CMK (cell line): ENCODE results near the gene TCHP.
"Not testable (repeated sequence)": the region's sequence is repeated elsewhere in the genome, so short reads cannot be mapped to it uniquely, and the experiment has no call there.

ENCODE experiments used
- DNase-seq: peaks from one replicate; pipeline ENCODE4 v3.0.0-alpha.2; 2010; ENCODE audit warnings: low read depth

The TCHP gene

DNA sequence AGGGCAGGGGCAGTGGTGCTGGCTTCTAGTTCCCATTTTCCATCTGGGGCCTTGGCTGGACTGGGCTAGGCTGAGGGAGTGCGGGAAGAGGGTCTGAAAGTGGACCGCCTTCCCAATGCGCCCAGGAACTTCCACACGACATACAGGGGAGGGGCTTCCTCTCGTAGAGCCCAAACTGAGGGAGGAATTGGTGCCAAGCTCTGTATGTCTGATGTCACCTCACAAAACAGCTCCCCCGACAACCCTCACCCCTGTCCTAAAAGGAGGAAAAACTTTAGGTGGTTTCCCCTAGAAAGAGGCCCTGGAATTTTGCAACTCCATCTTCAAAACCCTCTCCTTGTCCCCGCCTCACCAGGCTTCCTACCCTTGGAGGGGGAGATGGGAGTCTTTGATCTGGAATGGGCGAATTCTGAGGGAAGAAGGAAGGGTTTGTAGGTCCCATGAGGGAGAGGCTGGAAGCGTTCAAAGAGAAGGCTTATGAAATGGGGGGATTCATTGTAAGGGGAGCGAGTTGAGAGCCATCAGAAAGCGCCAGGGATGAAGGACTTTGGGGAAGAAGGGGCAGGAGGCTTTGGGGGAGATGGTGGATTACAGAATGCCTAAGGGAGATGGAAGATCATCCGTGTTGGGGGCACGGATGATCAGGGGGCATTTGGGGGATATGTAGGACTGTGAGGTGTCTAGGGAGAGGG, 20.6 kb upstream of the TCHP start:
- no peak for DNase-seq

DNA sequence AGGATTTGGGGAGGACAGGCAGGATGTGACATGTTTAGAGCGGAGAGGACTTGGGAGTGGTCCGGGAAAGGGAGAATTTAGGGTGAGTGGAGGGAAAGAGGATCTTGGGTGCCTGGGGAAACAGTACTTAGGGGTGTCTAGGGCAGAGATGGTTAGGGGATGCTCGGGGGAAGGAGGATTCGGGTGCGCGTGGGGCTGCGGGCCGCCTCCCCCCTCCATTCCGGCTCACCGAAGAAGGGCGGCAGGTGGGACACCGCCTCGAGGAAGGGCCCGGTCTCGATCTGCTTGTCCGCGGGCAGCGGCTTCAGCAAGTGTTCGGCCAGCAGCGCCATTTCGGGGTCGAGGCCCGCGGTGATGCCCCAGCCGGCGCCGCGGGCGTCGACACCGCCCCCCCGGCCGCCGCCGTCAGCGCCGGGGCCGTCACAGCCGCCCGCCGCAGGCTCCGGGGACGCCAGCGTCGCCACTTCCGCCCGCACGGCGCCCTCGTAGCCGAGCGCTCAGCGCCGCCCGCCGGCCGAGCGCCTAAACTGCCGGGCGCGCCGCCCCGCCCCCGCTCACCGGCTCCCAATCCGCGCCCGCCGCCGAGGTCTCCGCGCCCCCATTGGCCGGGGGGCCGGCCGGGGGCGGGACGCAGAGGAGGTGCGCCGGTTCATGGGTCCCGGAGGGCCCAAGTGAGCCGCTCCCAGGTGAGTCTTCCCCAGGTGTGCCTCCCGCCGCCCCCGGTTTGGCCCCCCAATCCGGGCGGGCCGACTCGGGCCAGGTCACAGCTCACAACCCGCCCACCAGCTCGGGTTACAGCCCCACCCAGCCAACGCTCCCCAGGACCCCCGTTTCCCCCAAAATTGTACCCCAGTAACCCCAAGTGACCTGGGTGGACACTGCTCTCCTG, 19.8 kb upstream of the TCHP start, which contains the start of gene GLTP:
Gene GLTP (minus strand): TSS at position 499 of the 889 bp plus-strand sequence. CDS start 167 bp downstream, at position 332.
- DNase-seq, result peak; percentile 41

DNA sequence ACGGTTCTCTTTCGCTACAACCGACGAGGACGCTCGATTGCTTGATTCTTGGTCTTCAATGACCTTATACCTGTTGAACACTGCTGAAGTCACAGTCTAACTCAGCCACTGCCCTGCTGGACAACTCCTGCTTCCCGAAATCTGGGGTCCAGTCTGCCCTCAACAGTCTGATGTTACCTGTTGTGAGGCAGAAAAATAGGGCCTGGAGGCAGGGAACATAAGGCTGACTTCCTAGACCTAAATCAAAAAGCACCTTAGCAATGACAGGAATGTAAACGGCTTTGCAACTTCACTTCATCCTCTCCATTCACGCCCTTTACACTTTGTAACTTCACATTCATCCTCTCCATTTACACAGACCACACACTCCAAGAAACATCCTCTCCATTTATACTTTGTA, 19.1 kb upstream of the TCHP start:
- no peak for DNase-seq

DNA sequence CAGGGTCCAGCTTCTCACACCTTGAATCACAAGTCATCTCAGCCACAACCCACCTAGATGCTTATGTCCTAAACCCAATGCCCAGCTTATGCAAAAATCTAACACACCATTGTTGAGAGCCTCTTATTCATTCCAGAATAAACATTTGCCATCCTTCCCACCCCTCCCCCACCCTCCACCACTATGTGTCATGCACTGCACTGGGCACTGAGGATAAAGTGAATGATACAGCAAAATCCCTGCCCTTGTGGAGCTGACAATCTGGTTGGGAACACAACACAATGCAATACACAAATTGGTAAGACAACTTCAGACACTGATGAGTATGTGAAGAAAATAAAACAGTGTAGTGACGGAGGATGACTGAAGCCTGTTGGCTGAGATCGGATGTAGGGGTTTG, 18.3 kb upstream of the TCHP start:
- no peak for DNase-seq

GRCh38 chr12:109883461-109883860, 16.6 kb upstream of the TCHP start:
- no peak for DNase-seq

GRCh38 chr12:109885616-109886015, 14.5 kb upstream of the TCHP start:
- DNase-seq, result no peak

GRCh38 chr12:109888179-109889020, 11.7 kb upstream of the TCHP start:
- DNase-seq, result no peak

GRCh38 chr12:109890620-109891170, 9.4 kb upstream of the TCHP start:
- no peak for DNase-seq

DNA sequence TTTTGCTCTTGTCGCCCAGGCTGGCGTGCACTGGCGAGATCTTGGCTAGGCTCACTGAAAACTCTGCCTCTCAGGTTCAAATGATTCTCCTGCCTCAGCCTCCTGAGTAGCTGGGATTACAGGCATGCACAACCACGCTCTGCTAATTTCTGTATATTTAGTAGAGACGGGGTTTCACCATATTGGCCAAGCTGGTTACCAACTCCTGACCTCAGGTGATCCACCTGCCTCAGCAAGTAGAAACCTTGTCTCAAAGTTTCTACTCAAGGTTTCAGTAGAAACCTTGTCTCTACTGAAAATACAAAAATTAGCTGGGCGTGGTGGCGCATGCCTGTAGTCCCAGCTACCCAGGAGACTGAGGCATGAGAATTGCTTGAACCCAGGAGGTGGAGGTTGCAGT, 8.3 kb upstream of the TCHP start:
- not testable (repeated sequence) for DNase-seq

- DNase-seq, result no peak
These were observed 7.8 kb upstream of the TCHP start for GRCh38 chr12:109892165-109892715.

DNA sequence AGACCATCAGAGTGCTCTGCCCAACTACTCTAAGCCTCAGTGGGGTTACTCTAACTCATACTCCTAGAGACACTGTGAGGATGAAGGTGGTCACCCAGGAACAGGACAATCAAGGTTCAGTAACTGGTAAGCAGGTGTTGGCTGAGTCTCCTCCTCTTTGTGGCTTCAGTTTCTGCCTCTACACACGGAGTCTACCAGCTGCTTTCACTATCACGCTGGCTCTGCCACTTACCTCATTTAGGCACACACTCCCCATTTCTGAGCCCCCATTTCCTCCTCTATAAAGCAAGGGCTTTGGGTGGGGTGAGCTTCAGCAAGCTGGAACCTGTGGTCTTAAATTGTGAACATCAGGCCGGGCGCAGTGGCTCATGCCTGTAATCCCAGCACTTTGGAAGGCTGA, 7.3 kb upstream of the TCHP start:
- DNase-seq, result no peak

DNA sequence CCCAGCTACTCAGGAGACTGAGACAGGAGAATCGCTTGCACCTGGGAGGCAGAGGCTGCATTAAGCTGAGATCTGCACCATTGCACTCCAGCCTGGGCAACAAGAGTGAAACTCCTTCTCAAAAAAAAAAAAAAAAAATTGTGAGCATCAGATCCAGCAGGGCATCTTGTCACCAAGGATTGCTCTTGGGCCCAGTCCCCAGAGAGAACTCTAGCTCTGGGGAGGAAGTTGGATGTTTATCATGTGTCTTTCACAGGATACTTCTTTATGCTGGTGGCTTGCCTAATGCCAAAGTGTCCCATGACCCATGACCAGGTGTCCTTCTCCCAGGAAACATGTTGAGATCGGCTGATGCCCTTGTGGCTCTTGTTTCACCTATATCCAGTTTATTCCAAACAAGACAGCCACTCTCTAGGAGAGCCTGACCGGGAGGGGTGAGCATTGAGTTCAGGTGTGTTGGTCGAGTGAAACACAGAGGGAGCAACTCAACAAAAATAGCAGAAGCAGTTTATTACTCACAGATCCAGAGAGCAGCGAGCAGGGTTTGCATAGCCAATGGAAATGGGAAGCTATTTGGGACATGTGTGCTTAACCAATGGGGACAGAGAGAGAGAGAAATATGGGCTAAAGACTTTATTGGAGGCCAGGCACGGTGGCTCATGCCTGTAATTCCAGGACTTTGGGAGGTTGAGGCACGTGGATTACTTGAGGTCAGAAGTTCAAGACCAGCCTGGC, 6.6 kb upstream of the TCHP start:
- no peak for DNase-seq

DNA sequence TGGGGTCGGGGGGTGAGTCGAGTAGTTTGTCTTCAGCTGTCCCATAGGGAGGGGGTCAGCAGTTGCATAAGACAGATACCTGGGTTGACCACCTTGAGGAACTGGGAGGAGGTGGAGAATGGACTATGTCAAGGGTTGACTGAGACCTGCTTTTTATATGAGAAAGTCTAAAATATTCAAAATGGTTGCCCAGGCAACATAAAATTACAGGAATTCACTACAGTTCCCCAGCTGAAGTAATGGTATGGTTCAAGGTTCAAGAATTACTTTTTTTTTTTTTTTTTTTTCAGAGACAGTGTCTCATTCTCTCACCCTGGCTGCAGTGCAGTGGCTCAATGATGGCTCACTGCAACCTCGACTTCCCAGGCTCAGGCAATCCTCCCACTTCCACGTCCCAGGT, 5.1 kb upstream of the TCHP start:
- no peak for DNase-seq

- DNase-seq, result no peak
These were observed 3.9 kb upstream of the TCHP start for GRCh38 chr12:109896188-109896587.

DNA sequence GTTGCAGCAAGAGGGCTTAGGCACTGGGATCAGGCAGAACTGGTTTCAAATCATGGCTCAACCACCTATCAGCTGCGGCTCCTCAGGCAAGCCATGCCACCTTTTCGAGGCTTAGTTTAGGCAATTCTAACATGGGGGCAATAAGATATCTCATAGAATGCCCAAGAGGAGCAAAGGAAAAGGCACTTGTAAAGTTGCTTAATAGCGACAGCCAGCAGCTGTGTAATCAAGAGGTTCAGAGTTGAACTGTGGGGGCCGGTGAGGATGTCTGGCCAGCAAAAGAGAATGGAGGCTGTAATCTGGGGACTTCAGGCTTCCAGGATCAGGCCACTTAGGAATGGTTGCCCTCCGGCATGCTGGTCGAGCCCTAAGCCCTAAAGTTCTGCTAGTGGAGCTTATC, 3.0 kb upstream of the TCHP start:
- no peak for DNase-seq

DNA sequence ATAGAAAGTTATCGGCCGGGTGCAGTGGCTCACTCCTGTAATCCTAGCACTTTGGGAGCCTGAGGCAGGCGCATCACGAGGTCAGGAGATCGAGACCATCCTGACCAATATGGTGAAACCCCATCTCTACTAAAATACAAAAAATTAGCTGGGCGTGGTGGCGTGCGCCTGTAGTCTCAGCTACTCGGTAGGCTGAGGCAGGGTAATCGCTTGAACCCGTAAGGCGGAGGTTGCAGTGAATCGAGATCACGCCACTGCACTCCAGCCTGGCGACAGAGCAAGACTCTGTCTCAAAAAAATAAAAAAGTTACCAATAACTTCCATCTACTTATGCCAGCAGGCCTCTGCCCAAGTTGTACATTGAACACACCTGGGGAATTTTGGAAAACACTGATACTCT, 729 bp upstream of the TCHP start:
- not testable (repeated sequence) for DNase-seq

- DNase-seq, result no peak
These were observed 892 bp downstream of the TCHP start for GRCh38 chr12:109900752-109901580.

GRCh38 chr12:109902891-109903418, 2.9 kb downstream of the TCHP start:
- no peak for DNase-seq

DNA sequence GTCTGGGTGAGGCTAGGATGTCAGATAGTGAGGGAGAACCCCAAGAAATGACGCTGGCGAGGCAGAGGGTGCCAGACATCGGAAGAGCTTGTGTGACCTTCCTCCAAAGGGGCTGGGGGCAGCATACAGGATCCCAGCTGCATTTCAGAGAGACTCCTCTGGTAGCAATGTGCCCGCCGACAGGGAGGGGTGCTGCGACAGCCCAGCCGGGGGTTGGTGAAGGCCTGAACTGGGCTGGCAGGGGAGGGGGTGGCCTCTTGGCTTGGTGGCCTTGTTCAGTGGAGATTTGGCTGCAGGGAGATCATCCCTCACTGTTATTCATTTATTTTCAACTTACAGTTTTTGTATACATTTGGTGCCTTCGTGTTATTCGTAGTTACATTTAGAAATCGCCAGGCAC, 5.2 kb downstream of the TCHP start:
- no peak for DNase-seq
